ENCODE measurements around the gene NANS.

- TF ChIP-seq ZNF274 (IDR thresholded peaks at IDR 0.05; ENCODE audit: low read depth, low read length) (no peak), YY1 (IDR thresholded peaks at IDR 0.05; ENCODE audit: insufficient read depth, insufficient read length) (no peak), SUZ12 (IDR thresholded peaks at IDR 0.05; ENCODE audit: extremely low read depth, insufficient read depth, insufficient read length) (no peak)
These were observed 34.1 kb upstream of the NANS start for GRCh38 chr9:98022447-98022846.

Measured in NT2/D1 (cell line).